ENCODE measurements around the gene NRG2.

DNA sequence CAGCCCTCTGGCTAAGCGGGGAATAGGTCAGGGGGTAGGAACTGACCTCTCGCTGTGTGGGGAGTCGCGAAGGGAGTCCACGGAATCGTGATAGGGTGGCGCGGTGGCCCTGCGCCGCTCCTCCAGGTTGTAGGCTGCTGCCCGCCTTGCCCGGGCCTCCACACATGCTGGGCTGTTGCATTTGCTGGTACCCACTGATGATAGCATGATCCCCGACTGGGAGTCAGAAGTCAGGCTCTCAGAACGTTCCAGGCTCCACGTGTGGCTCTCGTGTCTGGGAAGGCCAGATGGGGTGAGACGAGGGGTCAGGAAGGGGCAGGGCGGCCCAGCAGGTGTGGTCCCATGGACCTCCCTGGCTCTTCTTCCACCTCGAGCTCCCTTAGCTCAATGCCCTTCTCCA, 191.5 kb downstream of the NRG2 start:
- TF ChIP-seq CTCF (IDR thresholded peaks at IDR 0.05) (no peak), ZFX (IDR thresholded peaks at IDR 0.05; ENCODE audit: borderline replicate concordance) (no peak)

All from 22Rv1 (cell line).